GM12891 (cell line): ENCODE measurements around the gene SERP2.

Experiments used
- DNase-seq: peaks from one replicate; pipeline ENCODE4 v3.0.0; 2011; ENCODE audit warnings: low spot score; ENCODE audit not compliant: insufficient read length
- FAIRE-seq: peaks from 2 replicates; lab custom pipeline; 2011; peaks lifted over from hg19 to GRCh38; lab: Jason Lieb, UNC
- PAX5 ChIP-seq: IDR thresholded peaks from 2 replicates; pipeline ENCODE4 v1.6.1; 2011; ENCODE audit warnings: low read length, moderate library complexity, mild to moderate bottlenecking; ENCODE audit not compliant: insufficient read depth, severe bottlenecking
- POLR2A ChIP-seq: IDR thresholded peaks from 2 replicates; pipeline ENCODE4 v1.6.1; 2011; ENCODE audit warnings: low read depth, low read length, control low read depth
- POLR2AphosphoS5 ChIP-seq: IDR thresholded peaks from 2 replicates; pipeline ENCODE4 v1.6.1; 2011; ENCODE audit warnings: low read depth, low read length, control low read depth
- POU2F2 ChIP-seq: IDR thresholded peaks from 2 replicates; pipeline ENCODE4 v1.6.1; 2011; ENCODE audit warnings: low read depth, mild to moderate bottlenecking, control low read depth, low read length, moderate library complexity
- SPI1 ChIP-seq: IDR thresholded peaks from 2 replicates; pipeline ENCODE4 v1.6.1; 2011; ENCODE audit warnings: low read depth, low read length, control low read depth
- TAF1 ChIP-seq: IDR thresholded peaks from 2 replicates; pipeline ENCODE4 v1.6.1; 2011; ENCODE audit warnings: low read depth, low read length, control low read depth

The SERP2 gene

DNA sequence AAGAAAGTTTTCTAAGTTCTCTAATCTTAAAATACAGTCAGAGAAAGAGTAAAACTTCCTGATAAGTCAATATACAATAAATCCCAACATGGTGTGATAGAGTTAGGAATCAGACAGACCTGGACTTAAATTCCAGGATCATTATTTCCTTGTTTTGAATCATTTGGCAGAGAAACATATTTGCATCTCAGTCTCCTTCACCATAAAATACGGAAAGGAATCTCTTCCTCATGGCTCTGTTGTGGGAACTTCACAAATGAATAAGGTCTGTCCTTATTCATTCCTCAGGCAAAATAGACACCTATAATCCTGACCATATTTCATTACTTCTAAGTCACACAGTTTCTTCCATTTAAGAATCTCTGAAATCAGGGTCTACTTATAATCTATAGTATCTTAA is 19.3 kb upstream of the SERP2 start:
- TF ChIP-seq PAX5 (no peak), POLR2A (no peak), POLR2AphosphoS5 (no peak), SPI1 (no peak), POU2F2 (no peak), TAF1 (no peak)
- DNase-seq (no peak), FAIRE-seq (no peak)

DNA sequence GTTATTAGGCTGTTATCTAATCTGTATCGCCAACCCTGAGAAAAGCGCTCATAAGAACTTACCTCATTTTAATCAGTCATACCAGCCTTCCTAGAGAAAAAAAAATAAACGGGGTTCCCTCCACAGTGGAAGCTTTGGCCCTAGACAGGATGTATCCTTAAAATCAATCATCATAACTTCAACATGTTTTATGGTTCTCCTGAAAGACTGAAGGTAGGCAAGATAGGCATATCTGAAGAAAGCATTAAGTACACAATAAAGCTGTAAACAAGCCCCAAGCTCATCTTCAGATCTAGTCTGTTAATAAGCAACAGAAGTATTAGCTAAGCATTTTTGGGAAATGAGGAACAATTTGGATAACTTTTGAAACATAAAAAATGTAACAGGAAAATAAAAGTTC is 18.7 kb upstream of the SERP2 start:
- TF ChIP-seq SPI1, result no peak
- TF ChIP-seq POLR2AphosphoS5, result no peak
- no peak for TF ChIP-seq PAX5
- no peak for TF ChIP-seq POU2F2
- TF ChIP-seq POLR2A, result no peak
- no peak for TF ChIP-seq TAF1
- DNase-seq (no peak), FAIRE-seq (no peak)

DNA sequence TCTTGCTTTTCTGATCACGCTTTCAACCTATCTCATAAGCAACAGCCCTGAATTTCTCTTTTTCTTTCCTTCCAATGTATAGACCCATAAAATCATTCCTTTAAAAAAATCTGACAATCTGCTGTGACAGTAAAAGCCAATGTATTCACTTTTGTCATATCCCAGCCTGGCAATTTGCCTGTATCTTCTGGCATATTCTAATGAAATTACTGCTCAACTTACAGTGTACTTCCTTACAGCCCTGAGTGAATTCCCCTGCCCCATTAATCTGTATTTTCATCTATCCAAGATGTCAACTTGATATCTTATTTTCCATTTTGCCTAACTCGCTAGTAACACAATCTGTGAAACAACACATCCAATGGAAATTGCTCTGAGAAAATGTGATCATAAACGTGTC is 18.0 kb upstream of the SERP2 start:
- no peak for TF ChIP-seq POLR2A
- TF ChIP-seq SPI1, result no peak
- TF ChIP-seq POU2F2, result no peak
- TF ChIP-seq TAF1, result no peak
- no peak for TF ChIP-seq POLR2AphosphoS5
- TF ChIP-seq PAX5, result no peak
- no peak for DNase-seq
- no peak for FAIRE-seq

DNA sequence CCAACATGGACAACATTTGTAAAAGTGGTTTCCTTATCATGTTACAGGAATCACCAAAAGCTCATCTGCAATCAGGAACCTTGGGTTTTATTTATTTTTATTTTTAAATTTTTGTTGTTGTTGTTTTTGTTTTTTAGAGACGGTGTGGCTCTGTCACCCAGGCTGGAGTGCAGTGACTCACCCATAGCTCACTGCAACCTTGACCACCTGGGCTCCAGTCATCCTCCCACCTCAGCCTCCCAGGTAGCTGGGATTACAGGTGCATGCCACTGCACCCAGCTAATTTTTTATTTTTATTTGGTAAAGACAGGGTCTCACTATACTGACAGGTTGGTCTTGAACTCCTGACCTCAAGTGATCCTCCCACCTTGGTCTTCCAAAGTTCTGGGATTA is 13.6 kb upstream of the SERP2 start:
- no peak for DNase-seq
- no peak for FAIRE-seq
- TF ChIP-seq POU2F2 (no peak), POLR2AphosphoS5 (no peak), PAX5 (no peak), SPI1 (no peak), POLR2A (no peak), TAF1 (no peak)

DNA sequence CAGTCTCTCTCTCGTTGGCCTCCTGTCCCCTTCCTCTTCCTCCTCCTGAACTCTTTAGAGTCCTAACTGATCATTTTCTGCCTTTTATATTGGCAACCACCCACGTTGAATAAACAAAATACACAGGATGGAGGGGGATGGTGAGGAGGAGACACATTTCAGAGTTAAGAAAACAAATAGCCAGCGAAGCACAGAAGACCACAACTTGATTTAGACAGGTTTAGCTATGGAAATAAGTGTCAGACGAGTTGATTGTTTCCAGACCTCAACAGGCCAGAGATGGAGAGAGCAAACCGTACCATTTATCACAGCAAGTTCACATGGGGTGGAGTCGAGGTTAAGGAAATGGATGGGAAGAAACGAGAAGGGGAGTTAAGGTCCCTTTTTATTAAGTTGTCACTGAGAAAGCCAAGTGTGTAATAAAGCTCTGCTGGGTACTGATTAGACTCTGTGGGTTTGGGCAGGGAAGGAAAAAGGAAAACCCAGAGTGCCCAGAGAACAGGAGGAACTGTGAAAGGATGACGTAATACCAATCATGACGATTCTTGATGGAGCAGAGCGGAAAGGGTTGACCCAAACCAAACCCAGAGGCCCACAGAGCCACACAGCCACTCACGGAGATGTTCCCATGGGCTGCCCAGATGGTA is 11.1 kb upstream of the SERP2 start:
- DNase-seq (no peak), FAIRE-seq (no peak)
- TF ChIP-seq POLR2A (no peak), SPI1 (no peak), POLR2AphosphoS5 (no peak)

DNA sequence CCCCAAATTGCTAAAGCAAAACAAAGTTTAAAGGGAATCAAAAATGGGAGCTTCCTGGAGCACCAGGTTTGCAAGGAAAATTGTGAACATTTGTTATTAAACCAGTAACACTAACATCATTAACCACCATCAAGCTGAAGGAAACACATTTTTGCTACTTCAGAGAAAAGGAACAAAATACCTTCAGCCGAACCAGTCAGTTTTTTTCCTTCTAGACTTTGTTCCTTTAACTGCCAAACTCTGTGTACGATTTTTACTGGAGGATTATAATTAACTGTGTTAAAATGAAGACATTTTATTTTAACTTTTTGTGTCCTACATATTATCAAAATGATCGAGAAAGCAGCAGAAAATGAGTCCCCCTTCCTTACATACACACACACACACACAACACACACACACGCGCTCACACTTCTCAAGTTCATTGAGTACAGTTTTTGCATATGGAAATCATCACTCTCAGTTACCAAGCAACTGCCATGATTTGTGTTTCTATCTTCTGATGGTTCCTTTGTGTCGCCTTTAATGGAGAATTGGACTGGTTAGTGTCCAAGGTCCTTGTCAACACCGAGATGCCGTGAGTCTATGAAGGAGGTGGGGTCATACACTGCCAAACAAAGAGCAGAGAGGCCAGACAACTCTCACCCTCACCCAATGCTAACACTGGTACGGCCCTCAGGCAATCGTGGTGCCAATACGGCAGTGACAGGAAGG is 9.8 kb upstream of the SERP2 start:
- TF ChIP-seq POU2F2 (no peak), POLR2AphosphoS5 (no peak), PAX5 (no peak), TAF1 (no peak), SPI1 (no peak), POLR2A (no peak)
- no peak for DNase-seq
- FAIRE-seq, result no peak

DNA sequence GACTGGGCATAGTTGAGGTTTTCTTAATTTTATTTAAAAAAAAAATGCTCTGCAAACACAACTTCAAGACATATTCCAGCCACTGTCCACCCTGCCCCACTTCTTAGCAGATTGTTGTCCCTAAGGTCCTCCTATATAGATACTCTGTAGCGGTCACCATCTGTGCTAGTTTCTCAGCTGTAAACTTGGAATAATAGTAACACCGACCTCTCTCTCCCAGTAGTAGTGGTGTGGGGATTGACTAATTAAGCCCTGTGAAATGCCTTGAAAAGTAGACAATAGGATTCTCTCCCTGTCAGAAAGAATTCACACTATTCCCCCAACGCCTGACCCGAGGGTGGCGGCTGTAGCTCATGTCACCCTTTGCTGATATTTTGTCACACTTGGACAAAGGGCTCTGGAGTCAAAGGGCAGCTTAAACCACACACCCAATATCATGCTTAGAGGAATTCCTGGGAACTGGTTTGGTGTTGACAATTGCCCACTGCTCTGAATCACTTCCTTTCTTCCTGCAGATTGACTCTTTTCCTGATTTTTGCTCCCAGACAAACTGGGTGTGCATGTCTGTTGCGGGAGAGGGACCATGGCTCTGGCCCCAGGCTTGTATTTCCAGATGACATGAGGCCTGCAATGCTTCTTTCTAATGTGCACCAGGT is 9.2 kb upstream of the SERP2 start:
- TF ChIP-seq TAF1, result no peak
- no peak for TF ChIP-seq PAX5
- TF ChIP-seq POU2F2, result no peak
- TF ChIP-seq POLR2AphosphoS5, result no peak
- TF ChIP-seq SPI1, result no peak
- TF ChIP-seq POLR2A, result no peak
- FAIRE-seq, result no peak
- no peak for DNase-seq

DNA sequence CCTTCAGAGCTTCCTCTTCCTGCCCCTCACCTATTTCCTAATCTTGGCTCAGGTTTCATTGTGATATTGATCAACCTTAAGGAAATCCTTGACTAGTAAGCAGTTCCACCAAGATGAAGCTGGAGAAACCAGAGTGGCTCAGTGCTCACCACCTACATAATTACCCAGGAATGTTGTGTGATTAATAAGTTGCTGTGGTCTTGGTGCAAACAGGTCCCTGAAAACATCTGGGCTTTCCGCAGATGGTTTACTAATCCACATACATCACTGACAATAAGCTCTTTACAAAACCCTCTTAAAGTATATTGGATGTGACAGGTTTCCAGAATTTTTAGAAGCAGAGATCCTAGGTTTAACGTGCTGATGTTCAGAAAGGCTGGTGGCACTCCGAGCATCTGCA is 8.6 kb upstream of the SERP2 start:
- no peak for DNase-seq
- FAIRE-seq, result no peak
- TF ChIP-seq SPI1 (no peak), POLR2A (no peak), POLR2AphosphoS5 (no peak), TAF1 (no peak), POU2F2 (no peak), PAX5 (no peak)

DNA sequence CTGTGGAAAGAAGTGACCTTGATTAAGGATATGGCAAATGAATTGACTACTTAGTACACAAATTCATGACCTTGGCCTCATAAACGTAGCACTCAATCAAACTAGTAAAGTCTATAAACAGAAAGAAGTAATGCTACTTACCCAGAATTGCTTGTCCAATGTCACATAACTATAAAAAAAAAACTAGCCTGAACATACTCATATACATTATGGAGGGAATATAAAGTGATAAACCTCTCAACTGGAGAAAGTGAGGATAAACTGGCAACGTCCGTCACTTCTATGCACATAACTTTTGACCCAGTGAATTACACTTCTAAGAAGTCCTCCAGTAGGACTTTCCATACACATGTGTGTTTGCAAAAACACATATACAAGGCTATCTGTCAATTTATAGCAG is 7.7 kb upstream of the SERP2 start:
- no peak for DNase-seq
- FAIRE-seq, result no peak

DNA sequence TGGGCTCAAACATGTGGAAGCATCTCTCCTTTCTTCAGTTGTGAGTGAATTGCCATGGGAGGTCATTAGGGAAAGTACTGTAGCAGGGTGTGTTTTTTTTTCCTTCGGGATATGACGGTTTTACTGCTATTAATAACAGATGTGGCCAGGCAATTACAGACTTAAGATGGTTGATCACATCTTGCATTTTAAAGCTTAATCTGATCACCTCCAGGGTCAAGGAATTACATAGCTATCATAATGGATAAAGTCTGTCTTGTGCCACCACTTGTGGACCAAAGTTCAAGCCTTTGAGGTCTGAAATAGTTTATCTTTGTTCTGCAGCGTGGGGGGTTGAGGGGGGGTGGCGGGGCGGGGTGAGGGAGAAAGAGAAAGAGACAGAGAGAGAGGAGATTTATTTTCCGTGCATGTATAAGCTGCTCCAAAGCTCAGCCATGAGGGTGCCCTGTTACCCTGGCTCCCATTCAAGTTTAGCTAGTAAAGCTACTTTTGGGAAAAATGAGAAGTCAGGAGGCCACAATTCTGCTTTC is 5.5 kb upstream of the SERP2 start:
- no peak for DNase-seq
- no peak for FAIRE-seq
- TF ChIP-seq POLR2A, result no peak
- TF ChIP-seq POU2F2, result no peak
- TF ChIP-seq TAF1, result no peak
- TF ChIP-seq PAX5, result no peak
- TF ChIP-seq SPI1, result no peak
- no peak for TF ChIP-seq POLR2AphosphoS5

More for the DNA sequence above, 7.7 kb upstream of the SERP2 start:
- TF ChIP-seq SPI1 (no peak), POLR2A (no peak), POLR2AphosphoS5 (no peak), POU2F2 (no peak), PAX5 (no peak), TAF1 (no peak)
